Endodermal cell (in vitro differentiated cells): ENCODE measurements around the gene SSR3. TPM values are rescaled to one million over a fixed set of nuclear protein-coding genes. Genes with fewer than 3 reads are reported as not detected.

Experiments
- DNase-seq: peaks from one replicate; pipeline ENCODE4 v3.0.0-alpha.2; 2017
- H3K27ac ChIP-seq: 2 replicates; pipeline ENCODE4 v1.5.1; 2013; ENCODE audit warnings: mild to moderate bottlenecking, low read depth, low read length, moderate library complexity
- H3K27me3 ChIP-seq: 2 replicates; pipeline ENCODE4 v1.6.1; 2013; ENCODE audit warnings: mild to moderate bottlenecking, low read length, moderate library complexity; ENCODE audit not compliant: insufficient read depth, control insufficient read depth, poor library complexity, severe bottlenecking
- H3K36me3 ChIP-seq: 2 replicates; pipeline ENCODE4 v1.7.0; 2013; ENCODE audit warnings: mild to moderate bottlenecking, low read length, moderate library complexity; ENCODE audit not compliant: control insufficient read depth, insufficient read depth
- H3K4me1 ChIP-seq: one replicate; pipeline ENCODE4 v1.7.0; 2013; ENCODE audit warnings: low read length; ENCODE audit not compliant: control insufficient read depth, insufficient read depth
- H3K4me3 ChIP-seq: 2 replicates; pipeline ENCODE4 v1.5.1; 2013; ENCODE audit warnings: mild to moderate bottlenecking, low read length, moderate library complexity
- H3K9ac ChIP-seq: 2 replicates; pipeline ENCODE4 v1.6.1; 2013; ENCODE audit warnings: mild to moderate bottlenecking, low read length, moderate library complexity; ENCODE audit not compliant: poor library complexity, severe bottlenecking; ENCODE audit errors: extremely low read depth
- H3K9me3 ChIP-seq: 2 replicates; pipeline ENCODE4 v1.6.1; 2013; ENCODE audit warnings: mild to moderate bottlenecking, low read length, moderate library complexity; ENCODE audit not compliant: control insufficient read depth
- H3K27ac Mint-ChIP-seq: 2 replicates; pipeline ENCODE4 v1.8.0; 2020; ENCODE audit warnings: mixed read lengths
- H3K27me3 Mint-ChIP-seq: 2 replicates; pipeline ENCODE4 v1.8.0; 2021; ENCODE audit warnings: mild to moderate bottlenecking, mixed read lengths; ENCODE audit not compliant: insufficient read depth
- H3K36me3 Mint-ChIP-seq: 2 replicates; pipeline ENCODE4 v1.8.0; 2020; ENCODE audit warnings: low read depth, mixed read lengths
- H3K4me1 Mint-ChIP-seq: 2 replicates; pipeline ENCODE4 v1.8.0; 2020; ENCODE audit warnings: mixed read lengths
- H3K4me3 Mint-ChIP-seq: 2 replicates; pipeline ENCODE4 v1.8.0; 2020; ENCODE audit warnings: mild to moderate bottlenecking, moderate library complexity, mixed read lengths
- H3K9me3 Mint-ChIP-seq: 2 replicates; pipeline ENCODE4 v1.8.0; 2020; ENCODE audit warnings: mild to moderate bottlenecking, mixed read lengths
- WGBS, 2 experiments: methylation state at CpG; one replicate each; pipeline versions ENCODE4 v1.1.5 to v1.1.7; 2013; ENCODE audit warnings: missing lambda C conversion rate in 2 of 2, mixed read lengths in 1 of 2; ENCODE audit not compliant: insufficient coverage in 1 of 2, insufficient read length in 1 of 2; 5-methylcytosine and 5-hydroxymethylcytosine counted together
- total RNA-seq, 2 donors: library from RNA; stranded (reverse); fragmentation: NEBNext Ultra II Directional in 1 of 2; extraction: Animal tissue kit (Norgen Biotek cat#: 25700) in 1 of 2; gene quantifications; 2 replicates in 1 of 2; 3 replicates in 1 of 2; pipeline ENCODE4 v1.2.1, GENCODE V29; 2021
- TF ChIP-seq, protein P1 (sequence below): fragments of 200-600 bp; sonication (generic); conservative IDR thresholded peaks from 2 replicates; pipeline ENCODE4 v1.5.0; 2021; ENCODE audit warnings: antibody characterized with exemption, mild to moderate bottlenecking

SSR3 gene
- total RNA-seq, 2 donors from 2014 or later = 187 to 200 TPM

DNA sequence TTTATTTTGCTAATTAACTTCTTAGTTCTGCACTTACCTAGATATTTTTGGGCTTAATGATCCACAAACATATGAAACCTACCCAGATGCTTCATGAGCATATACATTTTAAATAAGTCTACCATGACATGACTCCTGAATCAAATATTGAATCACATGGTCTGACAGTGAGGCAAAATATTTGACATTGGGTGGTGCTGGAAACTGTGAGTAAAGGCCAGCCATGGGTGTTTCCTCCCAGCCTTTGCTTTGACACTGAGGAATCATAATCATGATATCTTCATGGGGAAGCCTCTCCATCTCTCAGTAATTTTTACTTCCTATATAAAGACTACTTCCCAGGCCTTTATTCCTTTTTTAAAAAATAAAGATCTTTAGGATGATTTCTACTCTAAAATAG is 22.8 kb upstream of the SSR3 start:
- Mint-ChIP-seq H3K36me3 (no peaks in the 10 kb centered on the region), H3K4me3 (no peak overlapping the region), H3K27ac (no peak overlapping the region), H3K9me3 (no peaks in the 10 kb centered on the region), H3K27me3 (peaks cover 1% of the 10 kb centered on the region), H3K4me1 (peaks cover 2% of the 10 kb centered on the region)
- Histone ChIP-seq H3K36me3 (no peaks in the 10 kb centered on the region), H3K4me3 (no peak overlapping the region), H3K4me1 (no peaks in the 10 kb centered on the region), H3K27ac (no peak overlapping the region), H3K9me3 (no peaks in the 10 kb centered on the region), H3K9ac (no peak overlapping the region), H3K27me3 (no peaks in the 10 kb centered on the region)
- TF ChIP-seq, protein P1, sequence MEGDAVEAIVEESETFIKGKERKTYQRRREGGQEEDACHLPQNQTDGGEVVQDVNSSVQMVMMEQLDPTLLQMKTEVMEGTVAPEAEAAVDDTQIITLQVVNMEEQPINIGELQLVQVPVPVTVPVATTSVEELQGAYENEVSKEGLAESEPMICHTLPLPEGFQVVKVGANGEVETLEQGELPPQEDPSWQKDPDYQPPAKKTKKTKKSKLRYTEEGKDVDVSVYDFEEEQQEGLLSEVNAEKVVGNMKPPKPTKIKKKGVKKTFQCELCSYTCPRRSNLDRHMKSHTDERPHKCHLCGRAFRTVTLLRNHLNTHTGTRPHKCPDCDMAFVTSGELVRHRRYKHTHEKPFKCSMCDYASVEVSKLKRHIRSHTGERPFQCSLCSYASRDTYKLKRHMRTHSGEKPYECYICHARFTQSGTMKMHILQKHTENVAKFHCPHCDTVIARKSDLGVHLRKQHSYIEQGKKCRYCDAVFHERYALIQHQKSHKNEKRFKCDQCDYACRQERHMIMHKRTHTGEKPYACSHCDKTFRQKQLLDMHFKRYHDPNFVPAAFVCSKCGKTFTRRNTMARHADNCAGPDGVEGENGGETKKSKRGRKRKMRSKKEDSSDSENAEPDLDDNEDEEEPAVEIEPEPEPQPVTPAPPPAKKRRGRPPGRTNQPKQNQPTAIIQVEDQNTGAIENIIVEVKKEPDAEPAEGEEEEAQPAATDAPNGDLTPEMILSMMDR = no peak
- DNase-seq = no peak

DNA sequence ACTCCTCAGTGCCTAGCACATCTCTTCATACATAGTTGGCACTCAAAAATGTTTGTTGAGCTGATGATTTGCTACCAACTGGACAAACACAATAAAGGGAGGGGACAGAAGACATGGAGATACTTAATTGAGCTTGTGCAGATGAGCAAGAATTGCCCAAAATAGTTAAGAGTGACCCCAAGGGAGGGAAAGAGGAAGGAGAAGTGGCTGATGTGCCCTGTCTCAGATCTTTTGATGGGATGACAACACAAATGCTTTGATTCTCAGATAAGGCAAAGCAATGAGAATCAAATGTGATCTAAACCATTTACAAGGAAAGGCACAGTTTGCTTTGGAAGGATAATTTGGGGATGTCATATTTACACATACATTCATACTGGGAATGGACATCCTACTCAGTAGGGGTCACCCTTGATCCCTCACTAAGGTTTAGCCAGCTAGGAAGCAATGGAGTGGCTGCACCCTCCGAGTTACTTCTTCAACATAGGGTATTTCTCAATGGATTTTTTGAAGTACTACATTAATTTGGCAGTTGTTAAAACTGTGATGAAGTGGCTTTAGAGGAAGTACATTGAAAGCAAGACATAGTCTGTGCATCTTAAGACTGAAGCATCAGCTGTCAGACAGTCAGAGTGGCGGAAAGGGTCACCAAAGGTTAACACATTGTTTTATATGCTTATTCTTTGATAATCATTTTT is 21.9 kb upstream of the SSR3 start:
- Mint-ChIP-seq H3K9me3 (no peaks in the 10 kb centered on the region), H3K27ac (no peak overlapping the region), H3K27me3 (peaks cover 1% of the 10 kb centered on the region), H3K36me3 (no peaks in the 10 kb centered on the region), H3K4me3 (no peak overlapping the region), H3K4me1 (peaks cover 1% of the 10 kb centered on the region)
- H3K9me3 ChIP-seq = no peaks in the 10 kb centered on the region
- no peak for DNase-seq
- TF ChIP-seq, protein P1 = no peak
- H3K36me3 ChIP-seq = no peaks in the 10 kb centered on the region
- no peaks in the 10 kb centered on the region for H3K4me1 ChIP-seq
- no peak overlapping the region for H3K4me3 ChIP-seq
- 97% methylated on average over 2 of the region's 2 CpGs; no CpG with 5 or more reads in 1 of the 2 experiments for WGBS, 2 experiments
- H3K27ac ChIP-seq = no peak overlapping the region
- no peaks in the 10 kb centered on the region for H3K27me3 ChIP-seq
- H3K9ac ChIP-seq = no peak overlapping the region

DNA sequence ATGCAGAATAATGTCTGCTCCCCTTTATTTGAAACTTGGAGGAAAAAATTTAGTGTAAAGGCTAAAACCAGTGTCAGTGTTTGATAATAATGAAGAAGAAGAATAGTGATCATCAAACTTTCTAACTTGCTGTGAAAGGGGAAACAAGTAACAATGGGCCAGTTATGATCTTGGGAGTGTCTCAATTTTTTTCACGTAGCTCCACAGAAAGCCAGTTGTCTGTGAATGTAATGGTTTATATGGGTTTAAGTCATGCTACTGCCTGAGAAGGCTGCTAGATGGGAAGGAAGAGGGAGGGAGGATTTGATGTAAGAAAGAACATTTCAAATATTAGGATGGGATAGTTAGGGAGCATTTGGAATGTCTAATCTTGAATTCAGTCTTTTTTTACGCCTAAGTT is 21.1 kb upstream of the SSR3 start:
- H3K4me3 Mint-ChIP-seq = no peak overlapping the region
- no peak overlapping the region for H3K27ac ChIP-seq
- whole genome bisulfite sequencing, 2 experiments = 89 to 92% methylated on average over 2 of the region's 2 CpGs

More for the DNA sequence above, 21.1 kb upstream of the SSR3 start:
- no peak for DNase-seq
- Mint-ChIP-seq H3K36me3 (no peaks in the 10 kb centered on the region), H3K4me1 (no peaks in the 10 kb centered on the region), H3K9me3 (no peaks in the 10 kb centered on the region), H3K27ac (no peak overlapping the region), H3K27me3 (peaks cover 1% of the 10 kb centered on the region)
- H3K36me3 ChIP-seq = no peaks in the 10 kb centered on the region
- H3K9ac ChIP-seq = no peak overlapping the region
- H3K4me3 ChIP-seq = no peak overlapping the region
- H3K4me1 ChIP-seq = no peaks in the 10 kb centered on the region
- no peaks in the 10 kb centered on the region for H3K27me3 ChIP-seq
- TF ChIP-seq, protein P1 = no peak
- H3K9me3 ChIP-seq = no peaks in the 10 kb centered on the region
